CD8-positive, alpha-beta memory T cell (primary cell): ENCODE measurements around the gene ZDHHC14. TPM values are rescaled to one million over a fixed set of nuclear protein-coding genes. Genes with fewer than 3 reads are reported as not detected.

Source experiments
- CTCF ChIA-PET: fragments of 350-600 bp; sonication (Branson Sonifier 250); formaldehyde crosslinking; loops from one replicate; lab custom pipeline; 2021; ENCODE audit warnings: antibody characterized with exemption; lab: Charles Lee
- POLR2A ChIA-PET: fragments of 350-600 bp; sonication (Branson Sonifier 250); formaldehyde crosslinking; loops from one replicate; lab custom pipeline; 2021; ENCODE audit warnings: antibody characterized with exemption; lab: Charles Lee
- DNase-seq, 5 donors: peaks; one replicate each; pipeline versions ENCODE4 v3.0.0 to v3.0.0-alpha.2; 2020 to 2022; ENCODE audit warnings: mixed read lengths in 1 of 5
- H3K27ac ChIP-seq: one replicate; pipeline ENCODE4 v1.7.0; 2013; ENCODE audit warnings: low read depth, mild to moderate bottlenecking, low read length, moderate library complexity
- H3K27me3 ChIP-seq: 2 replicates; pipeline ENCODE4 v1.7.0; 2013; ENCODE audit warnings: low read length, mild to moderate bottlenecking; ENCODE audit not compliant: insufficient read depth, poor library complexity, severe bottlenecking
- H3K36me3 ChIP-seq: 2 replicates; pipeline ENCODE4 v1.7.0; 2013; ENCODE audit warnings: mild to moderate bottlenecking, low read length, moderate library complexity; ENCODE audit not compliant: insufficient read depth
- H3K4me1 ChIP-seq: 2 replicates; pipeline ENCODE4 v1.7.0; 2013; ENCODE audit warnings: mild to moderate bottlenecking, low read length, moderate library complexity; ENCODE audit not compliant: insufficient read depth
- H3K4me3 ChIP-seq: 2 replicates; pipeline ENCODE4 v1.7.0; 2013; ENCODE audit warnings: mild to moderate bottlenecking, low read length
- H3K9me3 ChIP-seq: 2 replicates; pipeline ENCODE4 v1.7.0; 2013; ENCODE audit warnings: mild to moderate bottlenecking, low read length
- H3K27ac Mint-ChIP-seq, 8 donors: one replicate each; pipeline ENCODE4 v1.8.0; 2020 to 2021; ENCODE audit warnings: mixed read lengths in 8 of 8, mild to moderate bottlenecking in 6 of 8, inconsistent platforms in 3 of 8, moderate library complexity in 3 of 8
- H3K27me3 Mint-ChIP-seq, 2 donors: one replicate each; pipeline ENCODE4 v1.8.0; 2020 to 2021; ENCODE audit warnings: mixed read lengths in 2 of 2, mild to moderate bottlenecking in 1 of 2, moderate library complexity in 1 of 2
- H3K36me3 Mint-ChIP-seq, 3 donors: one replicate each; pipeline ENCODE4 v1.8.0; 2020 to 2021; ENCODE audit warnings: mixed read lengths in 3 of 3, inconsistent platforms in 1 of 3, mild to moderate bottlenecking in 1 of 3
- H3K4me1 Mint-ChIP-seq, 3 donors: one replicate each; pipeline ENCODE4 v1.8.0; 2020 to 2021; ENCODE audit warnings: mixed read lengths in 3 of 3, inconsistent platforms in 1 of 3, mild to moderate bottlenecking in 1 of 3
- H3K4me3 Mint-ChIP-seq, 7 donors: one replicate each; pipeline ENCODE4 v1.8.0; 2020 to 2021; ENCODE audit warnings: mixed read lengths in 7 of 7, mild to moderate bottlenecking in 6 of 7, moderate library complexity in 4 of 7, inconsistent platforms in 2 of 7
- H3K9me3 Mint-ChIP-seq, 5 donors: one replicate each; pipeline ENCODE4 v1.8.0; 2020 to 2022; ENCODE audit warnings: mixed read lengths in 5 of 5, mild to moderate bottlenecking in 3 of 5, moderate library complexity in 2 of 5, inconsistent platforms in 1 of 5
- polyA plus RNA-seq: library from polyadenylated mRNA; unstranded; fragments of 300-500 nt; fragmentation: Illumina TruSeq; gene quantifications from one replicate; pipeline ENCODE4 v1.2.3, GENCODE V29; 2021
- total RNA-seq, 2 experiments: library from RNA; stranded (reverse); gene quantifications; one replicate each; pipeline ENCODE4 v1.2.3, GENCODE V29; 2021

Gene ZDHHC14
- total and polyA plus RNA-seq, 3 experiments from 2014 or later, result 4.2 to 8.1 (median 6.3) TPM

- no peak overlapping the region for H3K4me3 Mint-ChIP-seq
- DNase-seq, result no peak
- H3K27me3 ChIP-seq, result no peaks in the 10 kb centered on the region
- no peak overlapping the region for H3K4me3 ChIP-seq
- no peaks in the 10 kb centered on the region for H3K36me3 ChIP-seq
- no peak overlapping the region for H3K27ac ChIP-seq
- H3K9me3 ChIP-seq, result no peaks in the 10 kb centered on the region
- H3K9me3 Mint-ChIP-seq, result no peaks in the 10 kb centered on the region
- H3K27ac Mint-ChIP-seq, result no peak overlapping the region
- H3K27me3 Mint-ChIP-seq, result peaks cover 0 to 3% of the 10 kb centered on the region in 2 donors
- peaks cover 2 to 6% (median 5%) of the 10 kb centered on the region in 3 donors for H3K4me1 Mint-ChIP-seq
- peaks cover 0 to 1% (median 0%) of the 10 kb centered on the region in 3 donors for H3K36me3 Mint-ChIP-seq
- H3K4me1 ChIP-seq, result peaks cover 3% of the 10 kb centered on the region
- CTCF ChIA-PET, result interaction anchor here (1.1 to 2.2 kb wide), 2 partner anchors 203 to 356 kb away, joined by 3 to 10 read pairs; no protein-coding TSS in a partner anchor
- POLR2A ChIA-PET, result no interaction called here
Measured at GRCh38 chr6:157670466-157671186, 289.6 kb downstream of the ZDHHC14 start.

DNA sequence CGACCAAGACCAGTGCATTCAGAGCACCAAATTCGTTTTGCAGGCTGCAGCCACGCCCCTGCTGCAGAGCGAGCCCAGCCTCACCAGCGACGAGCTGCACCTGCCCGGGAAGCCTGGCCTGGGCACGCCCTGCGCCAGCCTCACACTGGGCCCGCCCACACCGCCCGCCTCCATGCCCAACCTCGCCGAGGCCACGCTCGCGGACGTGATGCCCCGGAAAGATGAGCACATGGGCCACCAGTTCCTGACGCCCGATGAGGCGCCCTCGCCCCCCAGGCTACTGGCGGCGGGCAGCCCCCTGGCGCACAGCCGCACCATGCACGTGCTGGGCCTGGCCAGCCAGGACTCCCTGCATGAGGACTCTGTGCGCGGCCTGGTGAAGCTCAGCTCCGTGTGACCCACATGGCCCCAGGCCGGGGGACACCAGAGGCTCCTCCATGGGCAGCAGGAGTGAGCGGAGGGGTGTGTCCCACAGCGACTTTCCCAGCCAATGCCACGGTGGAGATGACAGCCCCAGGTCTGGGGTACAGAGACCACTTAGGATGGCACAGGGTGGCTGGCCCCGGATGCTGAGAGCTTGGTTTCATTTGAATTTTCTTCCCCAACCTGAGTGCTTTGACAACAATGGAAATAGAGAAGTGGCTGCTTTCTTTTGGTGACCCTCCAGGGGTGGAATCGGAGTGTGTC, 291.9 kb downstream of the ZDHHC14 start:
- no peak for DNase-seq
- Histone ChIP-seq H3K27me3 (no peaks in the 10 kb centered on the region), H3K27ac (no peak overlapping the region), H3K36me3 (no peaks in the 10 kb centered on the region), H3K4me3 (no peak overlapping the region), H3K9me3 (no peaks in the 10 kb centered on the region), H3K4me1 (peaks cover 3% of the 10 kb centered on the region)
- Mint-ChIP-seq H3K36me3 (peaks cover 0 to 6% (median 0%) of the 10 kb centered on the region in 3 donors), H3K27ac (no peak overlapping the region), H3K4me3 (no peak overlapping the region), H3K4me1 (no peaks in the 10 kb centered on the region), H3K27me3 (no peaks in the 10 kb centered on the region), H3K9me3 (no peaks in the 10 kb centered on the region)
- ChIA-PET CTCF (no interaction called here), POLR2A (no interaction called here)

DNA sequence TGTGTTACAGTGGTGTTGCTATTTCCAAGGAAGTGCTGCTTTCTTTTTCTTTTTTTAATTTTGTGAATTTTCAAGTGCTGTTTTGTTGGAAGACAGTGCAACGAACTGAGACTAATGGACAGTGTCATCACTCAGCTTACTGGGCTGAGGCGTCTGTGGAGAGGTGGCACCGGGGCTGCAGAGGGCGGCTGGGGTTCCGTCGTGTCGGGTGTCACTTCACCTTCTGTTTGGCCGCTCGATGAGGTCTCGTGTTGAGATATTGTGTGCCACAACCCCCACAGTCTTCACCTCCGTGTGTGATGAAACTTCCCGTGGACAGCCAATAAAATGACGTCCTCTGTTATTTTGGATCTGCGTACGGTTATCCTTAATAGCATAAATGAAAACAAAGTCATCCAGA, 292.6 kb downstream of the ZDHHC14 start:
- H3K36me3 ChIP-seq, result no peaks in the 10 kb centered on the region
- H3K27me3 Mint-ChIP-seq, result no peaks in the 10 kb centered on the region
- no peak overlapping the region for H3K27ac ChIP-seq
- H3K36me3 Mint-ChIP-seq, result peaks cover 0 to 6% (median 0%) of the 10 kb centered on the region in 3 donors
- CTCF ChIA-PET, result no interaction called here
- POLR2A ChIA-PET, result no interaction called here
- no peaks in the 10 kb centered on the region for H3K9me3 Mint-ChIP-seq
- no peaks in the 10 kb centered on the region for H3K4me1 Mint-ChIP-seq
- H3K4me3 Mint-ChIP-seq, result no peak overlapping the region
- peaks cover 3% of the 10 kb centered on the region for H3K4me1 ChIP-seq
- no peaks in the 10 kb centered on the region for H3K27me3 ChIP-seq
- no peak overlapping the region for H3K4me3 ChIP-seq
- H3K27ac Mint-ChIP-seq, result no peak overlapping the region
- no peaks in the 10 kb centered on the region for H3K9me3 ChIP-seq
- no peak for DNase-seq

DNA sequence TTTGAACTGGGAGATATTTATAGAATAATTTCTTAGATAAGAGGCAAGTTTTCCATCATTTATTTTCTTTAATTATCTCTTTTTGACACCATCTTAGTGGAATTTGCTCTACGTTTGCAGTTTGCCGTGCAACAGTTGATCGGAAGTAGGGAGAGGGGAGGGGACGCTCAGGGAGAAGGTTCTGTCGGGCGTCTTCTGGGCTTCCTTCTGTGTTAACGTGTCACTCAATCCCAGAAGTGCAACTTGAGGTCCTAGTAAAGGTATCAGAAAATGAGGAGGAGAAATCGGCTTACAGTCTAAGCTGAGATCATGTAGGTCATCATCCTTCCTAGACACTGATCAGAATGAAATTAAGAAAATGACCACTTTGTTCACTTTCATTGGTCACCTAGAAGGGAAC, 293.1 kb downstream of the ZDHHC14 start:
- ChIA-PET POLR2A (no interaction called here), CTCF (no interaction called here)
- no peaks in the 10 kb centered on the region for H3K9me3 Mint-ChIP-seq
- H3K4me3 Mint-ChIP-seq, result no peak overlapping the region
- no peaks in the 10 kb centered on the region for H3K27me3 Mint-ChIP-seq
- H3K36me3 Mint-ChIP-seq, result peaks cover 0 to 6% (median 0%) of the 10 kb centered on the region in 3 donors
- Histone ChIP-seq H3K36me3 (no peaks in the 10 kb centered on the region), H3K4me3 (no peak overlapping the region), H3K27me3 (no peaks in the 10 kb centered on the region), H3K27ac (no peak overlapping the region), H3K9me3 (no peaks in the 10 kb centered on the region), H3K4me1 (peaks cover 3% of the 10 kb centered on the region)
- H3K27ac Mint-ChIP-seq, result peak overlapping the region in 1 of 8 donors; percentile 42
- no peaks in the 10 kb centered on the region for H3K4me1 Mint-ChIP-seq
- DNase-seq, result no peak

DNA sequence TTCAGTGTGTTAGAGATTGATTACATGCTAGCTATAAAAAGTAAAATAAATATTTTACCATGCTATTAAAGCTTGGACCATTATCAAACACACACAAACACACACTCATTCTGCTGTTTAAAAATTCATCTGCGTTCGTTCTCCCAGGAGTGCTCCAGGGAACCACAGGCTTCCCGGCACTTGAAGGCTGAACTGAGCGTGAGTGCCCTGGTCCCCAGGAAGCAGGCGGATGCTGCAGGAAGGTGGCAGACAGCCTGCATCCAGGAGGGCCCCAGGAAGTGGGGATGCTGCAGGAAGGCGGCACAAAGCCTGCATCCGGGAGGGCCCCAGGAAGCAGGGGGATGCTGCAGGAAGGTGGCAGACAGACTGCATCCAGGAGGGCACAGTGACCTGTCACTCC, 294.8 kb downstream of the ZDHHC14 start:
- H3K36me3 Mint-ChIP-seq, result peaks cover 0 to 6% (median 0%) of the 10 kb centered on the region in 3 donors
- POLR2A ChIA-PET, result no interaction called here
- CTCF ChIA-PET, result no interaction called here

GRCh38 chr6:157676241-157676640, 295.3 kb downstream of the ZDHHC14 start:
- Histone ChIP-seq H3K4me3 (no peak overlapping the region), H3K36me3 (no peaks in the 10 kb centered on the region), H3K27me3 (no peaks in the 10 kb centered on the region), H3K4me1 (no peaks in the 10 kb centered on the region), H3K9me3 (no peaks in the 10 kb centered on the region), H3K27ac (no peak overlapping the region)
- Mint-ChIP-seq H3K27ac (no peak overlapping the region), H3K4me3 (no peak overlapping the region), H3K27me3 (no peaks in the 10 kb centered on the region), H3K36me3 (peaks cover 0 to 6% (median 0%) of the 10 kb centered on the region in 3 donors), H3K4me1 (no peaks in the 10 kb centered on the region), H3K9me3 (no peaks in the 10 kb centered on the region)
- ChIA-PET CTCF (no interaction called here), POLR2A (no interaction called here)
- no peak for DNase-seq

More for the DNA sequence above, 294.8 kb downstream of the ZDHHC14 start:
- no peaks in the 10 kb centered on the region for H3K9me3 ChIP-seq
- Mint-ChIP-seq H3K27ac (no peak overlapping the region), H3K4me1 (no peaks in the 10 kb centered on the region), H3K27me3 (no peaks in the 10 kb centered on the region), H3K4me3 (no peak overlapping the region), H3K9me3 (no peaks in the 10 kb centered on the region)
- no peaks in the 10 kb centered on the region for H3K4me1 ChIP-seq
- no peak overlapping the region for H3K4me3 ChIP-seq
- no peaks in the 10 kb centered on the region for H3K27me3 ChIP-seq
- no peak for DNase-seq
- no peaks in the 10 kb centered on the region for H3K36me3 ChIP-seq
- H3K27ac ChIP-seq, result no peak overlapping the region

- ChIA-PET CTCF (no interaction called here), POLR2A (no interaction called here)
- Histone ChIP-seq H3K4me3 (no peak overlapping the region), H3K9me3 (no peaks in the 10 kb centered on the region), H3K27ac (no peak overlapping the region), H3K4me1 (no peaks in the 10 kb centered on the region), H3K27me3 (no peaks in the 10 kb centered on the region), H3K36me3 (no peaks in the 10 kb centered on the region)
- H3K9me3 Mint-ChIP-seq, result no peaks in the 10 kb centered on the region
- H3K27me3 Mint-ChIP-seq, result no peaks in the 10 kb centered on the region
- H3K4me1 Mint-ChIP-seq, result no peaks in the 10 kb centered on the region
- no peak overlapping the region for H3K4me3 Mint-ChIP-seq
- H3K36me3 Mint-ChIP-seq, result peaks cover 0 to 5% (median 0%) of the 10 kb centered on the region in 3 donors
- no peak for DNase-seq
- H3K27ac Mint-ChIP-seq, result no peak overlapping the region
Measured at GRCh38 chr6:157677235-157677634, 296.2 kb downstream of the ZDHHC14 start.
